GM20431 (cell line): Measurements from ENCODE around the gene ITIH5.

Source experiments
- in situ Hi-C: fragments of 300-500 bp; cut with MseI, MboI; formaldehyde crosslinking; loops from one replicate; pipeline ENCODE4 v1.15.0; 2020; ENCODE audit warnings: low sequenced_read_pairs; ENCODE audit not compliant: unreplicated experiment

Gene ITIH5

GRCh38 chr10:7532723-7533498 lies 133.9 kb downstream of the ITIH5 start:
- in situ Hi-C loops = loop anchor here (25.0 kb wide), 1 partner anchor 1679 kb away; no protein-coding TSS in a partner anchor

- in situ Hi-C loops = loop anchor here (10.0 to 25.0 kb wide), 2 partner anchors 155 to 1683 kb away; no protein-coding TSS in a partner anchor
Observed at GRCh38 chr10:7529638-7530037, 137.1 kb downstream of the ITIH5 start.

GRCh38 chr10:7527468-7527867 lies 139.3 kb downstream of the ITIH5 start:
- in situ Hi-C loops = loop anchor here (10.0 to 25.0 kb wide), 2 partner anchors 157 to 1685 kb away; no protein-coding TSS in a partner anchor

GRCh38 chr10:7526017-7526400 lies 140.8 kb downstream of the ITIH5 start:
- in situ Hi-C loops = loop anchor here (10.0 to 25.0 kb wide), 2 partner anchors 159 to 1686 kb away; no protein-coding TSS in a partner anchor

GRCh38 chr10:7525314-7526016 lies 141.3 kb downstream of the ITIH5 start:
- in situ Hi-C loops = loop anchor here (10.0 to 25.0 kb wide), 2 partner anchors 159 to 1687 kb away; no protein-coding TSS in a partner anchor

GRCh38 chr10:7523656-7524055 lies 143.1 kb downstream of the ITIH5 start:
- in situ Hi-C loops = loop anchor here (10.0 kb wide), 1 partner anchor 161 kb away; no protein-coding TSS in a partner anchor

- in situ Hi-C loops = loop anchor here (10.0 kb wide), 1 partner anchor 164 kb away; no protein-coding TSS in a partner anchor
Observed at GRCh38 chr10:7520507-7521485, 146.0 kb downstream of the ITIH5 start.

GRCh38 chr10:7519351-7519750 lies 147.4 kb downstream of the ITIH5 start:
- in situ Hi-C loops = no loop called here

GRCh38 chr10:7518693-7519092 lies 148.1 kb downstream of the ITIH5 start:
- in situ Hi-C loops = no loop called here

- in situ Hi-C loops = no loop called here
Observed at GRCh38 chr10:7515439-7515838, 151.3 kb downstream of the ITIH5 start.

GRCh38 chr10:7513936-7514335 lies 152.8 kb downstream of the ITIH5 start:
- in situ Hi-C loops = no loop called here

GRCh38 chr10:7513455-7513854 lies 153.3 kb downstream of the ITIH5 start:
- in situ Hi-C loops = no loop called here

- in situ Hi-C loops = no loop called here
Observed at GRCh38 chr10:7512487-7512886, 154.3 kb downstream of the ITIH5 start.

GRCh38 chr10:7511612-7512011 lies 155.2 kb downstream of the ITIH5 start:
- in situ Hi-C loops = no loop called here
